Liver (tissue), 3 donors: ENCODE measurements around the gene CYTH3.

Experiments used
- FOXA1 ChIP-seq: IDR thresholded peaks from 2 replicates; pipeline ENCODE4 v1.6.1; 2016; ENCODE audit warnings: antibody characterized with exemption
- GABPA ChIP-seq, 2 donors: IDR thresholded peaks in 1 of 2; conservative IDR thresholded peaks in 1 of 2; 2 replicates each; pipeline ENCODE4 v1.6.1; 2016; ENCODE audit warnings: antibody characterized with exemption in 2 of 2, mild to moderate bottlenecking in 1 of 2, moderate library complexity in 1 of 2
- HNF4G ChIP-seq: IDR thresholded peaks from 2 replicates; pipeline ENCODE4 v1.6.1; 2016; ENCODE audit warnings: antibody characterized with exemption
- RAD21 ChIP-seq, 2 donors: IDR thresholded peaks; 2 replicates each; pipeline ENCODE4 v1.6.1; 2016; ENCODE audit warnings: antibody characterized with exemption in 2 of 2, mild to moderate bottlenecking in 2 of 2
- SP1 ChIP-seq: IDR thresholded peaks from 2 replicates; pipeline ENCODE4 v1.6.1; 2018; ENCODE audit warnings: antibody characterized with exemption, mild to moderate bottlenecking
- ZBTB33 ChIP-seq: IDR thresholded peaks from 2 replicates; pipeline ENCODE4 v1.6.1; 2016; ENCODE audit warnings: antibody characterized with exemption
- TF ChIP-seq, protein P1 (sequence below): fragments of 150-350 bp; IDR thresholded peaks from 2 replicates; pipeline ENCODE4 v1.5.1; 2017; ENCODE audit warnings: improper control_type of control experiment, low read depth, low read length; ENCODE audit not compliant: missing input control
- TF ChIP-seq, protein P2 (sequence below): IDR thresholded peaks from 2 replicates; pipeline ENCODE4 v1.6.1; 2016; ENCODE audit warnings: antibody characterized with exemption
- donor health status: healthy.
- donor health status: healthy.

GRCh38 chr7:6256677-6257535 is 15.5 kb downstream of the CYTH3 start:
- TF ChIP-seq, protein P1, sequence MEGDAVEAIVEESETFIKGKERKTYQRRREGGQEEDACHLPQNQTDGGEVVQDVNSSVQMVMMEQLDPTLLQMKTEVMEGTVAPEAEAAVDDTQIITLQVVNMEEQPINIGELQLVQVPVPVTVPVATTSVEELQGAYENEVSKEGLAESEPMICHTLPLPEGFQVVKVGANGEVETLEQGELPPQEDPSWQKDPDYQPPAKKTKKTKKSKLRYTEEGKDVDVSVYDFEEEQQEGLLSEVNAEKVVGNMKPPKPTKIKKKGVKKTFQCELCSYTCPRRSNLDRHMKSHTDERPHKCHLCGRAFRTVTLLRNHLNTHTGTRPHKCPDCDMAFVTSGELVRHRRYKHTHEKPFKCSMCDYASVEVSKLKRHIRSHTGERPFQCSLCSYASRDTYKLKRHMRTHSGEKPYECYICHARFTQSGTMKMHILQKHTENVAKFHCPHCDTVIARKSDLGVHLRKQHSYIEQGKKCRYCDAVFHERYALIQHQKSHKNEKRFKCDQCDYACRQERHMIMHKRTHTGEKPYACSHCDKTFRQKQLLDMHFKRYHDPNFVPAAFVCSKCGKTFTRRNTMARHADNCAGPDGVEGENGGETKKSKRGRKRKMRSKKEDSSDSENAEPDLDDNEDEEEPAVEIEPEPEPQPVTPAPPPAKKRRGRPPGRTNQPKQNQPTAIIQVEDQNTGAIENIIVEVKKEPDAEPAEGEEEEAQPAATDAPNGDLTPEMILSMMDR, result no peak
- TF ChIP-seq GABPA (IDR thresholded peaks at IDR 0.05 in 1 of 2, conservative IDR thresholded peaks at IDR 0.05 in 1 of 2) (no peak), RAD21 (IDR thresholded peaks at IDR 0.05) (no peak), HNF4G (no peak), SP1 (no peak), FOXA1 (no peak), ZBTB33 (no peak)
- TF ChIP-seq, protein P2, sequence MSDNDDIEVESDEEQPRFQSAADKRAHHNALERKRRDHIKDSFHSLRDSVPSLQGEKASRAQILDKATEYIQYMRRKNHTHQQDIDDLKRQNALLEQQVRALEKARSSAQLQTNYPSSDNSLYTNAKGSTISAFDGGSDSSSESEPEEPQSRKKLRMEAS, result no peak
